ENCODE data around the gene SHCBP1L.
"Not testable (repeated sequence)": the region's sequence is repeated elsewhere in the genome, so short reads cannot be mapped to it uniquely, and the experiment has no call there.

The SHCBP1L gene

DNA sequence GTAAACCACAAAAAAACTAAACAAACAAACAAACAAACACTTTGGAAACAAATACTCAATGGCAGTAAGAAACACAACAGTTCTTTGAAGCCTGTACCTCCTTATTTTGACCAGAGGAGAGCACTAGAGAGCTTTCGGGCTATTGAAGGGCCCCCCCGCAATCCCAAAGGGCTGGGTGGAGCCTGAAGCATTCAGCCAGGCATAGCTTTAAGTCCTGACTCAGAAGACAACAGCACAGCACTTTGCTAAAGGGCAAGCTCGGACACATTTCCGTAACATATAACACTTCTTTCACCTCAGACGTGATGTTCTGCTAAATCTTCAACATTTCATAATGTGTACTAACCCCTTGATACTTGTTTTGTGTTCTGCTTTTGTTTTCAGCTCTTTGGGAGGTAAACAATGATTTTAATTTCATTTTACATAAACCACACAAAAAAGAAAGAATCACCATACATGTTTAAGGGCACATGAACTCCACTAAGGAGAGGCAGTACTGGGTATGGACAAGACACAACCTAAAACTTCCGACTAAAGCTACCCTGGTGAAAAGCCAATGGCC is 9.7 kb upstream of the SHCBP1L start:
- peak; percentile 78 for DNase-seq

GRCh38 chr1:182960046-182960445 is 7.1 kb upstream of the SHCBP1L start:
- DNase-seq = no peak

GRCh38 chr1:182957902-182958395 is 5.0 kb upstream of the SHCBP1L start:
- no peak for DNase-seq

- DNase-seq = no peak
Observed at GRCh38 chr1:182956708-182957365, 3.9 kb upstream of the SHCBP1L start.

- DNase-seq = no peak
Observed at GRCh38 chr1:182955596-182956588, 2.9 kb upstream of the SHCBP1L start.

DNA sequence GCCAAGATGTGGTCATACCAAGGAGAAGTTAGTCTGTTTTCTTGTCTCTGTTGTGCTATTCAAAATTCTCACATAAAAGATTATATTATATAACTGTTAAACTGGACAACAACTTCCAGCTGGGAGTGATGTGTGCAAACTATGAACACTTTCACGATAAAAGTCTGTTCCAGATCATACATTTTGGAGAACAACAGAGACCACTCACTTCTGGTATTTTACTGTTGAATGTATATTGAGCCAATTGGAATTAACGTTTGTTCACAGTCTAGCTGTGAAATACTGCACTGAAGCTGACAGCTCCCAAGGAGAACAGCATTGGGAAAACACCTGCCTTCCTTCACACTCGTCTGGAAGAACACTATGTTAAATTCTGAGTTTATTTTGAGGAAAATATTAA is 860 bp upstream of the SHCBP1L start:
- DNase-seq = no peak

- DNase-seq = not testable (repeated sequence)
Observed at GRCh38 chr1:182943336-182943735, 9.6 kb downstream of the SHCBP1L start.

GRCh38 chr1:182942145-182942544 is 10.8 kb downstream of the SHCBP1L start:
- not testable (repeated sequence) for DNase-seq

GRCh38 chr1:182939413-182939812 is 13.6 kb downstream of the SHCBP1L start:
- no peak for DNase-seq

DNA sequence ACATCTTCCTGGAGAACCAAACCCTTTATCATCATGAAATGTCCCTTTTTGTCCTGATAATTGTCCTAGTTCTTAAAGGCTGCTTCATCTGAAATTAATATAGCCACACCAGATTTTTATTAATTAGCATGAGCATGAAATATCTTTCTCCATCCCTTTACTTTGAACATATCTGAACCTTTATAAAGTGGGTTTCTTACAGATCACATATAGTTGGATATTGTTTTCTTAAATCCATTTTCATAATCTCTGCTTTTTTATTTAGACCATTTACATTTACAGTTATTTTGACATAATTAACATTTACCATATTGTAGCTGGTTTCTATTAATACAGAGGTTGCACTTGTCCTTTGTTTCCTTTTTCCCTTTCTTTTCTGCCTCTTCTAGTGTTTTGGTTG is 17.2 kb downstream of the SHCBP1L start:
- no peak for DNase-seq

GRCh38 chr1:182930985-182931384 is 22.0 kb downstream of the SHCBP1L start:
- no peak for DNase-seq

DNA sequence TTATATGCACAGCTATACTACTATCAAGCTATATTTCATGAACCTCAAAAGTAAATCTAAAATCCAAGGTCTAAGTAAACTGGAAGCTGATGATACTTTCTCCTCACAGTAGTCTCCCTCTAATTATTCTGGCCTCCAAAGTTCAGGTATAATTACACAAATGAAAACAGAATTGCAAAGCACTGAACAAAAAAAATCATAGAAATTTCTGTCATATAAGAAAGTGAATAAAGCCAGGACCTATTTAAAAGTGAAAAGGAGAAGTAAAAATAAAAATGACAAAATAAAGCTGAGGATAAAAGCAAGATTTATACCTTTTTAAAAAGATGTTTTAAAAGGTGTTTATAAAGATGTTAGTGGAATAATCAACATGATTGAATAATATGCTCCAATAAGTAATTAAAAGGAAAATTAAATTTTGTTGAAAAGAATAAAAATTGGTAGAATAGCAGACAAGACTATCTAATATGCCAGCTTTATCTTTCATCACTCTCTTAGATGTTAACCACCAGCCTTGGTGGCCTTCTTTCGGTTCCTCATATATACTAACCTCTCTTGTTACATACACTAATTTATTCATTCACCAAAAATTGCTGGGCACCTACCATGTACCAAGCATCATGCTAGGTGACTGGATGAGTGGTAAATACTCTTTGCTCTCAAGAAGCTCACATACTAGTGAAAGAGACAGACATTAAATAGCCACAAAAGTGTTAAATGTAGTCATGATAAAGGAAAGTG is 25.1 kb downstream of the SHCBP1L start:
- DNase-seq = no peak

DNA sequence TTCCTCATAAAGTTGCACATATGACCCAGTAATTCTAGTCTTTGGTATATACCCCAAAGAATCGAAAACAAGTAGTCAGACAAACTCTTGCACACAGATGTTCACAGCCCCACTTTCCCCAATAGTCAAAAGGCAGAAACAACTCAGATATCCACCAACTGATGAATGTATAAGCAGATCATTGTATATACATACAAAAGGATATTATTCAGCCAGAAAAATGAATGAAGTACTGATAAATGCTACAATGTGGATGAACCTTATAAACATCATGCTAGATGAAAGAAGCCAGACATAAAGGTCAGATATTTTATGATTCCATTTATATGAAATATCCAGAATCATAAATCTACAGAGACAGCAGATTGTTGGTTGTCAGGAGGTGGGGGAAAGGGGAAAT is 27.3 kb downstream of the SHCBP1L start:
- DNase-seq = no peak

GRCh38 chr1:182917378-182917777 is 35.6 kb downstream of the SHCBP1L start:
- no peak for DNase-seq

DNA sequence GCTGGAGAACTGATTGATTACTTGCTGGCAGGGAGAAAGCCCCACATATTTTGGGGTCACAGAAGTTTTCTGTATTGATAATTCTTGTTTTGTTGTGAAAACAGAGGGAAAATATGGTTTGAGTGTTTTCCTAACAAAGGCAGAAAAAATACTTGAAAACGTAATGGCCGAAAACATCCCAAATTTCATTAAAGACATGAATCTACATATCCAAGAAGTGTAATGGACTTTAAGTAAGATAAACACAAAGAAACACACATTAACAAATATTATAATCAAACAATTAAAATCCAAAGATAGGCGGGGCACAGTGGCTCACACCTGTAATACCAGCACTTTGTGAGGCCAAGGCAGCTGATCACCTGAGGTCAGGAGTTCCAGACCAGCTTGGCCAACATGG is 39.6 kb downstream of the SHCBP1L start:
- DNase-seq = no peak

DNA sequence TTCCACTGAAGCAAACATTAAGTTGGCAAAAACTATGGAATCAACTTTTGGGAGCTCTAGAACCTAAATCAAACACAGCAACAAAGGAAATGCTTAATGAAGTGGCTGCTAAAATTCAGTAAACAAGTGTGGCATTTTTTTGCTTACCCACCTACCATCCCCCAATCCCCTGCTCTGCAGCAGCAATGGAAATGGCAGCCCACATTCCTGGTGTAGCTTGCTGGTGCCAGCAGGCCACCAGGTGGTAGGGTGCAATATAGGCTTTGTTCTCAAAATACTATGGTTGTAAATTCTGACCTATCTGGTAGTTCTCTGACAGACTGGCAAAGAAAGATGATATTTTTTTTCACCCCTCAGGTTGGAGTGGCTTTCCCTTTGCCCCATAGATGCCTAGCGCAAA is 42.8 kb downstream of the SHCBP1L start:
- peak; percentile 3 for DNase-seq

GRCh38 chr1:182909578-182909977 is 43.4 kb downstream of the SHCBP1L start:
- peak; percentile 62 for DNase-seq

DNA sequence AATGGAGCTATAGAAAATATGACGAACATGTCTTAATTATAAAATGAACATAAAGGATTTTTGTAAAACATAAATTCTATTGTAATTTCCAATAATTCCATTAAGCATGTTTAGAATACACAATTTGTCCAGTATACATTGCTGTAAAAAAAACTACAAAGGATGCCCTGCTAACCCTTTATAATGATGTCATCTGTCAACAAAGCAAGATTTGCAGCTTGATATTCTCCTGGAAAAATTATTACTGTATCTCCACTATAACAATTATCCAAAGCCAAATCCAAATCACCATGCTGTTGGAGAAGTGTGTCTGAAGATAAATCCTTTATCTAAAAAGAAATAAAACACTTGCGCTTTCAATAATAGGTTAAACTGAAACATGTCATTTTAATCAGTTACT is 47.6 kb downstream of the SHCBP1L start:
- no peak for DNase-seq

DNA sequence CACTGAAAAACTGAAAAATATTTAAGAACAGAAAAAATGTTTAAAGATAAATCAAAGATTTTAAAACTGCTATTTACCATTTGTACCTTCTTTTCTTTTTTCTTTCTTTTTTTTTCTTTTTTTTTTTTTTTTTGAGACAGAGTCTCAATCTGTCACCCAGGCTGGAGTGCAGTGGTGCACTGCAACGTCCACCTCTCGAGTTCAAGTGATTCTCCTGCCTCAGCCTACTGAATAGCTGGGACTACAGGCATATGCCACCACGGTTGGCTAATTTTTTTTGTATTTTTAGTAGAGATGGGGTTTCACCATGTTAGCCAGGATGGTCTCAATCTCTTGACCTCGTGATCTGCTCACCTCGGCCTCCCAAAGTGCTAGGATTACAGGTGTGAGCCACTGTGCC is 51.0 kb downstream of the SHCBP1L start:
- DNase-seq = not testable (repeated sequence)

DNA sequence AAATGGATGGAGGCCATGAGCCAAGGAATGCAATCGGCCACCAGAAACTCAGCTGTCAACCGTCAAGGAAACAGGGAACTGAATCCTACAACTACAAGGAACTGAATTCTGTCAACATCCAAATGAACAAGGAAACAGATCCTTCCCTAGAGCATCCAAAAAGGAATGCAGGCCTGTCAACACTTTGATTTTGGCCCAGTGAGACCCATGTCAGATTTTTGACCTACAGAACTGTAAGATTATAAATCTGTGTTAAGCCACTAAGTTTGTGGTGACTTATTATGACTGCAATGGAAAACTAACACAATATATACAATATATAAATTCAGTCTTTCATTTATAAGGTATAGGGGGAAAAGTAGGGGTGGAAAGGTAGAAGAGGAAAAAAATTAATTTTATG is 55.3 kb downstream of the SHCBP1L start:
- no peak for DNase-seq

GRCh38 chr1:182890927-182891610 is 61.9 kb downstream of the SHCBP1L start:
- DNase-seq = no peak

DNA sequence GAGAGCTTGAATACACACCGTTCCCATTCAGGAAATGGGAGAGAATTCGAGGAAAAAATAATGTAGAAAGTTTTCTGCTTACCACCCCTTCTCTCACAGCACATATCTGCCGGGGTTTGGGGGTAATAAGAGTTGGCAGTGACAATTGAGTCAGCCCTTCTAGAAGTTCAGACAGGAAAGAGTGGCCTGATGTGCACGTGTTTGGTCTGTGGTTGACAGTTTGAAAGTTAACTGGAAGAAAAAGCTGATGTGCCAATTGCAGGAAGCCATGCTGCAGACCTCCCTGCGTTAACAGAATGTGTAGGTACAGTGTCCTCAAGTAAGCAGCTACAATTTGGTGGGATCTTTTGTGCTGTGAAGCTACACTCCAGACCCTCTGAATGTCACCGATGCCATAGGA is 63.0 kb downstream of the SHCBP1L start:
- DNase-seq = no peak

Measured in NCI-H146 (cell line).